Kidney epithelial cell (primary cell): ENCODE results near the gene PDE2A. TPM values are rescaled to one million over a fixed set of nuclear protein-coding genes. Genes with fewer than 3 reads are reported as not detected.

ENCODE experiments used
- DNase-seq: peaks from one replicate; pipeline ENCODE4 v3.0.0-alpha.2; 2010; ENCODE audit warnings: low read depth
- H3K27me3 ChIP-seq: 2 replicates; pipeline ENCODE4 v1.6.0; 2011; ENCODE audit warnings: low read length; ENCODE audit not compliant: control insufficient read depth, insufficient read depth
- H3K36me3 ChIP-seq: 2 replicates; pipeline ENCODE4 v1.5.1; 2011; ENCODE audit warnings: low read length; ENCODE audit not compliant: control insufficient read depth, insufficient read depth
- H3K4me3 ChIP-seq: 2 replicates; pipeline ENCODE4 v1.5.1; 2011; ENCODE audit warnings: low read depth, mild to moderate bottlenecking, control low read depth, low read length
- total RNA-seq: library from RNA; depleted of rRNA; stranded (reverse); fragments of >200 nt; gene quantifications from 2 replicates; pipeline ENCODE4 v1.2.3, GENCODE V29; 2015
- TF ChIP-seq, protein P1 (sequence below): IDR thresholded peaks from 2 replicates; pipeline ENCODE4 v1.5.1; 2011; ENCODE audit warnings: mild to moderate bottlenecking, moderate library complexity, low read length, control low read depth, inconsistent platforms; ENCODE audit not compliant: insufficient read depth, poor library complexity, severe bottlenecking

The PDE2A gene
- total RNA-seq, 1 donor from 2014 or later, result 4.3 TPM

- no peak for DNase-seq
- Histone ChIP-seq H3K4me3 (no peak overlapping the region), H3K27me3 (peaks cover 94% of the 10 kb centered on the region), H3K36me3 (no peaks in the 10 kb centered on the region)
- TF ChIP-seq, protein P1, sequence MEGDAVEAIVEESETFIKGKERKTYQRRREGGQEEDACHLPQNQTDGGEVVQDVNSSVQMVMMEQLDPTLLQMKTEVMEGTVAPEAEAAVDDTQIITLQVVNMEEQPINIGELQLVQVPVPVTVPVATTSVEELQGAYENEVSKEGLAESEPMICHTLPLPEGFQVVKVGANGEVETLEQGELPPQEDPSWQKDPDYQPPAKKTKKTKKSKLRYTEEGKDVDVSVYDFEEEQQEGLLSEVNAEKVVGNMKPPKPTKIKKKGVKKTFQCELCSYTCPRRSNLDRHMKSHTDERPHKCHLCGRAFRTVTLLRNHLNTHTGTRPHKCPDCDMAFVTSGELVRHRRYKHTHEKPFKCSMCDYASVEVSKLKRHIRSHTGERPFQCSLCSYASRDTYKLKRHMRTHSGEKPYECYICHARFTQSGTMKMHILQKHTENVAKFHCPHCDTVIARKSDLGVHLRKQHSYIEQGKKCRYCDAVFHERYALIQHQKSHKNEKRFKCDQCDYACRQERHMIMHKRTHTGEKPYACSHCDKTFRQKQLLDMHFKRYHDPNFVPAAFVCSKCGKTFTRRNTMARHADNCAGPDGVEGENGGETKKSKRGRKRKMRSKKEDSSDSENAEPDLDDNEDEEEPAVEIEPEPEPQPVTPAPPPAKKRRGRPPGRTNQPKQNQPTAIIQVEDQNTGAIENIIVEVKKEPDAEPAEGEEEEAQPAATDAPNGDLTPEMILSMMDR, result no peak
These were observed 2.7 kb upstream of the PDE2A start for GRCh38 chr11:72676861-72677341.

GRCh38 chr11:72675221-72675620 is 999 bp upstream of the PDE2A start:
- peaks cover 92% of the 10 kb centered on the region for H3K27me3 ChIP-seq
- no peak overlapping the region for H3K4me3 ChIP-seq
- TF ChIP-seq, protein P1, result no peak
- no peak for DNase-seq
- H3K36me3 ChIP-seq, result no peaks in the 10 kb centered on the region

DNA sequence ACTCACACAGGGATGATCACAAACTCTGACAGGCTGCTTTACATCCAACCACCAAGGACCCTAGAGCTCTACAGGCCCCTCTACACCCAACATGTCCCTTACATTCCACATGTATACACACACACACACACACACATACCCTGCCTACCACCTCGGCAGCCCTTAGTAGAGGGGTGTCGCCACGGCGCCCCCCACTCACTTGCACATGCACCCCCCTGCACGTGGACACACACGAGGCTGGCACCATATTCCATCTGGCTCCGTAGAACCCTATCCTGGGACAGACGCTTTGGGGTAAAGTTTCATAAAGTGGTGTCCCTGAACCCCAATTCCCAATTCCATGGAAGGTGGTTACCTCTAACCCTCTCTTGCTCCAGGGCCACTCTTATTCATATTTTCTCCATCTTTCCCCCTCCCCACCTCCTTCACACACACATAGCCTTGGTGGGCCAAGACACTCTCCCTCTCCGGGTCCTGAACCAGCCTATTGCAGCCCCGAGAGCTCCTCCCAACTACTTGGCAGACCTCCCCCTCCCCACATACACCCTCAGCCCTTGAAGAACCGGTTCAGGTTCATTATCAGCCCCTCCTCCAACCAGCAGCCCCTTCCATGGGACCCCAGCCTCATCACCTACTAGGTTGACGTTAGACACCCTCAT is 809 bp downstream of the PDE2A start:
- Histone ChIP-seq H3K4me3 (no peak overlapping the region), H3K36me3 (no peaks in the 10 kb centered on the region), H3K27me3 (peaks cover 92% of the 10 kb centered on the region)
- no peak for DNase-seq
- TF ChIP-seq, protein P1, result no peak

DNA sequence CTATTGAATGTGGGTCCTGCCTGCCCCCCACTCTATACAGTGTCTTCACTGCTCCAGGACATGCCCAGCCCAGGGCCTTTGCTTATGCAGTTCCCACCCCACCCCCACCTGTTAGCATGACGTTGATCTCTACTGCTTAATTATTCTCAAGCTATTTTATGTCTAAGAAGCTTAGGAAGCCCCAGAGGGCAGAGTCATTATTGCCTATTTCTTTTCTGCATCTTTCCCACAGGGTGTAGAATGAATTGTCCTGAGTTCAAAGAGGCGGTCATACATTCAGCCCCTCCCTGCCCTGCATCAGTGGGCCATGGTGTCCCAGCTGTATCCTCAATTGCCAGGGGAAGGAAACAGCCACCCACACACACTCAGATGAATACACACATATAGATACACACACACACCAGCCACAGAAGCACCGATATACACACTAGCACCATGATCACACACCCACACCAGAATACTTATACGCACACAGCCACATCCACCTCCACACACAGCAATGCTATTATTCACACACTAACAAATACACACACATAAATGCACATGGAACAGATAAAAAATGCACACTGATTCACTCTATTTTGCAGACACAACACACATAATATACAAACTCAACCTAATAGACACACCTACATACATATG is 1.5 kb downstream of the PDE2A start:
- no peak for DNase-seq
- Histone ChIP-seq H3K4me3 (no peak overlapping the region), H3K27me3 (peaks cover 87% of the 10 kb centered on the region), H3K36me3 (no peaks in the 10 kb centered on the region)
- TF ChIP-seq, protein P1, result no peak

- Histone ChIP-seq H3K27me3 (peaks cover 74% of the 10 kb centered on the region), H3K4me3 (no peak overlapping the region), H3K36me3 (no peaks in the 10 kb centered on the region)
- TF ChIP-seq, protein P1, result no peak
- no peak for DNase-seq
These were observed 2.8 kb downstream of the PDE2A start for GRCh38 chr11:72671152-72672099.
